Left cardiac atrium (tissue), 4 donors: ENCODE measurements around the gene MYL11. TPM values are rescaled to one million over a fixed set of nuclear protein-coding genes. Genes with fewer than 3 reads are reported as not detected.
"Not testable (repeated sequence)": the region's sequence is repeated elsewhere in the genome, so short reads cannot be mapped to it uniquely, and the experiment has no call there.

Experiments
- ATAC-seq, 2 donors: fragments of 200-7000 bp; cut with Tn5 transposase; one replicate each; pipeline ENCODE4 v1.9.1; 2020; ENCODE audit warnings: mild to moderate bottlenecking in 2 of 2, moderate library complexity in 2 of 2
- DNase-seq: peaks from one replicate; pipeline ENCODE4 v3.0.0-alpha.2; 2020
- intact Hi-C, 2 donors: fragments of 100-400 bp; cut with DNase I; formaldehyde crosslinking; loops; one replicate each; pipeline versions ENCODE4 v1.14.1 to v1.15.1; 2022 to 2023
- long read RNA-seq: library from polyadenylated mRNA; unstranded; transcript quantifications from one replicate; pipeline ENCODE4 v2.0.0, GENCODE V29; 2021
- total RNA-seq, 2 donors: library from RNA; stranded (reverse); fragmentation: NEBNext Ultra II Directional; extraction: Animal tissue kit (Norgen Biotek cat#: 25700); gene quantifications; one replicate each; pipeline ENCODE4 v1.2.1, GENCODE V29; 2021
- donor health status: DM: no; HTN: yes; CAD: no.
- donor health status: DM: no; HTN: yes; CAD: no; lungs with severe emphysema.
- donor health status: DM: yes; HTN: yes; CAD: no.
- donor health status: Dilated cardiomyopathy.

MYL11 gene
- not detected for total RNA-seq
- long read RNA-seq = 0 reads

DNA sequence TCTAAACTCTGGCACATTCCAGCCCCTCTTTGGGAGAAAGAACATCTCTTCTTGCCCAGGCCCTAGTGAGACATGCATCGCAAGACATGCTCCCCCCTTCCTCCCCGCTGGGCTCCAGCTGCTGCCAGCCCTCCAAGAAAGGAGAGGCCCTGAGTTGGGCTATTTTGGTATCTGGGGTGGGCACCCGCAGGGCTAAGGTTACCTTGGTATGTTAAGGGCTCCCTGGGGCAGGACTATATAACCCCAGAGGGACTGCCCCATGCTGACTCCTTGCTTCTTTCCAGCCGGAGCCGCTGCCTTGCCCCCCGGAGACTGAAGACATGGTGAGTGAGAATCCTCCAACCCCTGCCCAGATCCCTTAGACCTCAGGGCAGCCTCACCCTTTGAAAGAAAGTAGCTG, at the start of gene MYL11:
Gene MYL11, plus strand, starts transcription at position 265 of the 400 bp plus-strand sequence. Its CDS starts 56 bp downstream, at position 321.
- ATAC-seq = no peak
- no peak for DNase-seq
- intact Hi-C loops = loop anchor here in 1 of 2 donors (5.0 kb wide), 1 partner anchor 33 kb away; the partner anchor contains the start of gene ZNF771

- peak; percentile 87 for DNase-seq
- intact Hi-C loops = not testable (repeated sequence)
- peak; percentile 95 to 98 for ATAC-seq
Measured at GRCh38 chr16:30334473-30334989, 40.1 kb upstream of the MYL11 start.

DNA sequence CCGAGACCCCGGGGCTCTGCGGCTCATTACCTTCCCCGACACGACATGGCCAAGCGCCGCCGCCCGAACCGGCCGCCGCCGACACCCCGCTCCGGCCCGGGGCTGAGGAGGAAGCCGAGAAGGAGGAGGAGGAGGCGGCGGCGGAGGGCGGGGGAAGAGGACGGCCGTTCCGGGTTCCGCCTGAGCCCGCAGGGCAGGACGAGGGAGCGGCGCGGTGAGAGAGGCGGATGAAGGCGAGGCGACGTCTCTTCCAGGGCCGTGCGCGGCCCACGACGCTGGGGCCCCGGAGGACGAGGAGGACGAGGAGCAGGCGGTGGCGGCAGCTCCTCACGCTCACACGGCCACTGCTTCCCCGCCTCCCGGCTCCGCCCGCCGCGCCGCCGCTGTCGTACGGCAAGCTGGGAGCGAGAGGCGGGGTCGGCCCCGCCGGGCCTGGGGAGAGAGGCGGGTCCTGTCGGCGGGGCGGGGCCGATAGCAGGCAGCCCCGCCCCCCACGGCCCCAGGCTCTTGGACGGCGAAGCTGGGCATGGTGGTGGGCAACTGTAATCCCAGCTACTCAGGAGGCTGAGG, 39.5 kb upstream of the MYL11 start:
- peak; percentile 88 for DNase-seq
- peak; percentile 94 to 97 for ATAC-seq
- intact Hi-C loops = not testable (repeated sequence)

DNA sequence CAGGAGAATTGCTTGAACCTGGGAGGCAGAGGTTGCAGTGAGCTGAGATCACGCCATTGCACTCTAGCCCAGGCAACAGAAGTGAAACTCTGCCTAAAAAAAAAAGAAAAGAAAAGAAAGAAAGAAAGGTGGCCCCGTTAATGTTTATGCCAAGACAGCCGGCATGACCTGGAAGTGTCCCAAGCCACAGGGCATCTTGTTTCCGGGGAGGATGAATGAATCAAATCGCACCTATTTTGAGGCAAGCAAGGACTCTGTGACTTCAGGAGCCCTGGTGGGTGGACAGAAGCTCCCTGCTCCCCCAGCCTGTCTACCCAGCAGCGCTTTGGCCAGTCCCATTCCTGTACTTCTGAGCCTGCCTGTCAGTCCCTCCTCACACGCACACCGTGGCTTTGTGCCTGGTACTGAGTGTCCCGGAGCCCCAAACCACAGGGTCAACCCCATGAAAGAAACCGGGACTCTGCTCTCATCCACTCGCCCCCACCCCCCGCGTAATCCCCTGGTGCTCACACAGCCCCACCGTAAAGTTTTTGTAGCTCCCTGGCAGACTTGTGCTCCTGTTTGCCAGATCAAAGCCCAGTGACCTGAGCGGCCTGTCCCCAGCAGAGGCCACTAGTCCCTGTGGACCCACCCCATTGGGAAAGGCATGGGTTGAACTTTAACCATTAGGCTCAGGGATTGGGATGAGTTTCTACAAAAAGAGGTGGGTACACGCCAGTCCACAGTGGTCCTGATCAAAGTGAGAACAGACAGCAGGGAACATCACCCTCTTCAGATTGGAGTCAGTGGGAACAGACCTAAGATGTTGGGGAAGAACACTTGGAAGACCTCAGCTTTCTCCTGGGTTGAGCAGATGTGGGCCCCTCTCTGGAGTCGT, 38.8 kb upstream of the MYL11 start:
- intact Hi-C loops = no loop called here
- ATAC-seq (peak; percentile 3 to 34), DNase-seq (no peak)

DNA sequence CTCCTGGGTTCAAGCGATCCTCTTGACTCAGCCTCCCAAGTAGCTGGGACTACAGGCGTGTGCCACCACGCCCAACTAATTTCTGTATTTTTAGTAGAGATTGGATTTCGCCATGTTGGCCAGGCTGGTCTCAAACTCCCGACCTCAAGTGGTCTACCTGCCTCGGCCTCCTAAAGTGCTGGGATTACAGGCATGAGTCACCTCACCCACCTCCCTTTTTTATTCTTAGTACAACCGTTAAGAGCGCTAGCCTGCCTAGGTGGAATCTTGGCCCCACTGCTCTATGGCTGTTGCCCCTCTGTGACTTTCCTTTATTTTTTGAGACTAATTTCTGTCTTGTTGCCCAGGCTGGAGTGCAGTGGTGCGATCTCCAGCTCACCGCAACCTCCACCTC, 36.6 kb upstream of the MYL11 start:
- intact Hi-C loops, ATAC-seq, DNase-seq: not testable (repeated sequence)

- intact Hi-C loops, DNase-seq, ATAC-seq: not testable (repeated sequence)
Measured at GRCh38 chr16:30338715-30339114, 35.9 kb upstream of the MYL11 start.

GRCh38 chr16:30340621-30341020, 34.0 kb upstream of the MYL11 start:
- DNase-seq (no peak), ATAC-seq (no peak)
- intact Hi-C loops = no loop called here

DNA sequence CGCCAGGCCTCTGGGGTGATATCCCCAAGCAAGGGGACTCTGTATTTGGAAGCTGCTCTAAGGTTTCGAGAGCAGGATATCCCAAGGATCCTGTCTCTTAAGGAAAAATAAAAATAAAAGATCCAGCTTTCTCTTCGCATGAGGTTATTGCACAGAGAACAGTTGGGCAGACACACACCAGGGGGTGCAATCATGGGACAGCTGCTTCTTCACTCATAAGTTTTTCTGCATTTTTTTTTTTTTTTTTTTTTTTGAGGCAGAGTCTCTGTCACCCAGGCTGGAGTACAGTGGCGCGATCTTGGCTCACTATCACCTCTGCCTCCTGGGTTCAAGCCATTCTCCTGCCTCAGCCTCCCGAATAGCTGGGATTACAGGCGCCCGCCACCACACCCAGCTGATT, 32.6 kb upstream of the MYL11 start:
- intact Hi-C loops, DNase-seq, ATAC-seq: not testable (repeated sequence)

GRCh38 chr16:30342751-30343490, 31.7 kb upstream of the MYL11 start:
- ATAC-seq = no peak
- no peak for DNase-seq
- intact Hi-C loops = no loop called here

- intact Hi-C loops, DNase-seq, ATAC-seq: not testable (repeated sequence)
Measured at GRCh38 chr16:30343491-30343820, 31.1 kb upstream of the MYL11 start.

GRCh38 chr16:30346286-30346685, 28.3 kb upstream of the MYL11 start:
- intact Hi-C loops = no loop called here
- ATAC-seq (no peak), DNase-seq (no peak)

GRCh38 chr16:30348113-30348512, 26.5 kb upstream of the MYL11 start:
- DNase-seq = no peak
- ATAC-seq = no peak
- intact Hi-C loops = no loop called here

GRCh38 chr16:30348929-30349328, 25.7 kb upstream of the MYL11 start:
- DNase-seq (no peak), ATAC-seq (no peak)
- intact Hi-C loops = no loop called here

DNA sequence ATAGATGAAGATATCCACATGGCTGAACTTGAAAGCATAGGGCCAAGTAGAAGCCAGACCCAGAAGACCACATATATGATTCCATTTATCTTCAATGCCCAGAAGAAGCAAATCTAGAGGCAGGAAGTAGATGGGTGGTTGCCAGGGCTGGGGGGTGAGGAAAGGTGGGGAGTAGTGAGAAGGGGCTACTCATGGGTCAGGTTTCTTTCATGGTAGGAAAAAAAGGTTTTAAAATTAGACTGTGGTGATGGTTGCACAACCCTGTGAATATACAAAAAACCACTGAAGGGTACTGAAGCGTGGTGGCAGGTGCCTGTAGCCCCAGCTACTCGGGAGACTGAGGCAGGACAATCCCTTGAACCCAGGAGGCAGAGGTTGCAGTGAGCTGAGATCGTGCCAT, 24.9 kb upstream of the MYL11 start:
- DNase-seq (no peak), ATAC-seq (no peak)
- intact Hi-C loops = loop anchor here in 1 of 2 donors (10.0 kb wide), 1 partner anchor 55 kb away; the partner anchor contains the start of gene ZNF771

- intact Hi-C loops = loop anchor here in 1 of 2 donors (10.0 kb wide), 1 partner anchor 54 kb away; the partner anchor contains the start of gene ZNF771
- DNase-seq = no peak
- no peak for ATAC-seq
Measured at GRCh38 chr16:30350134-30350871, 24.3 kb upstream of the MYL11 start.

- ATAC-seq (no peak), DNase-seq (no peak)
- intact Hi-C loops = loop anchor here in 1 of 2 donors (10.0 kb wide), 1 partner anchor 54 kb away; the partner anchor contains the start of gene ZNF771
Measured at GRCh38 chr16:30351001-30351441, 23.6 kb upstream of the MYL11 start.

DNA sequence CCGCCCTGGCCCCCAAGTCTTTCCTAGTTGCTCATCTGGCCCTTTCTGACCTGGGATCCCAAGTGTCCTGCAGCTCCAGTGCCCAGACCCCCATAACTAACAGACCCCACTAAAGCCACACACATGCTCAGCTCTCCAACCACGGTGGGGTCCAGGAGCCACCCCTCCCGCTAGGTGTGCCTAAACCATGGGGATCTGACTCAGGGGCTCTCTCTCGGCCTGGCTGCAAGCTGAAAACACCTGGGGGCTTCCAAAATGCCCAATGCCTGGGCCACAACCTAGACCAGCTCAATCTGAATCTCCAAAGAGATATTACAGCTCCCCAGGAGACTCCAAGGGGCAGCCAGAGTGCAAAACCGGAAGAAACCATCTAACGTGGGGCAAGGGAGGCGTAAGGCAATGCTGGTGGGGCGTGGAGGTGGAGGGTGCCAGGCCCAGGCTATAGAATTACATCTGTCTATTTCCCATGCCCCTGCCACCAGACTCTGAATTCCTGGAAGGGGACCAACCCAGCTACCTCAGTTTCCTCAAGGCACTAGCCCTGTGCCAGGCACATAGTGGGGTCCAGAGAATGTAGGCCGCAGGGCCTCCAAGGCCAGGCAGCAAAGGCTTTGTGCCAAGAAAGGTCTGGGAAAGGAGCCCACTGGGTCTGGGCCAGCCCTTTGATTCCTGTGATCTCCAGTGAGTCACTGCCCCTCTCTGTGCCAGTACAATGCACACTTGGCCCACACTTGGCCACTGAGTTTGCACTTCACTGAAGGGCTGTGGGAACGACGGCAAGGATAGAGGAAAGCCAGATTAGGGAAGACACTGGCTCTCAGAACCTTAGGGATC, 22.8 kb upstream of the MYL11 start:
- peak; percentile 44 to 61 for ATAC-seq

More for the DNA sequence above, 22.8 kb upstream of the MYL11 start:
- peak; percentile 87 for DNase-seq
- intact Hi-C loops = loop anchor here in 1 of 2 donors (10.0 kb wide), 1 partner anchor 53 kb away; the partner anchor contains the start of gene ZNF771
